HepG2 (cell line): Measurements from ENCODE around the gene SGPL1. TPM values are rescaled to one million over a fixed set of nuclear protein-coding genes. Genes with fewer than 3 reads are reported as not detected.
A peak's percentile ranks its signal among the peaks of the same experiment; 100 is the strongest.

Experiments used
- CTCF ChIP-seq: sonication (generic); formaldehyde crosslinking; IDR thresholded peaks from 2 replicates; pipeline ENCODE4 v1.5.0; 2020; ENCODE audit warnings: mild to moderate bottlenecking, missing genetic modification reagents, moderate library complexity
- DNMT3B ChIP-seq: conservative IDR thresholded peaks from 2 replicates; pipeline ENCODE4 v1.6.1; 2016; ENCODE audit warnings: missing biosample characterization, control low read depth
- GABPB1 ChIP-seq: IDR thresholded peaks from 2 replicates; pipeline ENCODE4 v1.6.1; 2016; ENCODE audit warnings: mild to moderate bottlenecking, missing genetic modification reagents, moderate library complexity, missing compliant biosample characterization
- KDM5A ChIP-seq: fragments of 200-600 bp; sonication (generic); IDR thresholded peaks from 2 replicates; pipeline ENCODE4 v1.7.0; 2018; ENCODE audit warnings: antibody characterized with exemption, mild to moderate bottlenecking, low read length, borderline replicate concordance
- KLF16 ChIP-seq, 2 experiments: sonication (generic) in 1 of 2; formaldehyde crosslinking in 1 of 2; IDR thresholded peaks; 2 replicates each; pipeline versions ENCODE4 v1.6.1 to v1.8.0; 2016 to 2023; ENCODE audit warnings: missing genetic modification reagents in 2 of 2, missing compliant biosample characterization in 1 of 2
- NFE2 ChIP-seq: sonication (generic); formaldehyde crosslinking; IDR thresholded peaks from 2 replicates; pipeline ENCODE4 v1.4.0; 2020; ENCODE audit warnings: missing genetic modification reagents
- NKX3-1 ChIP-seq: sonication (generic); formaldehyde crosslinking; IDR thresholded peaks from 2 replicates; pipeline ENCODE4 v1.5.0; 2020; ENCODE audit warnings: missing genetic modification reagents
- PLSCR1 ChIP-seq: sonication (generic); formaldehyde crosslinking; IDR thresholded peaks from 2 replicates; pipeline ENCODE4 v1.5.0; 2020; ENCODE audit warnings: missing genetic modification reagents, mild to moderate bottlenecking, borderline replicate concordance
- SNAPC2 ChIP-seq: sonication (generic); formaldehyde crosslinking; IDR thresholded peaks from 2 replicates; pipeline ENCODE4 v1.8.1; 2022; ENCODE audit warnings: mild to moderate bottlenecking, missing genetic modification reagents
- SP2 ChIP-seq: sonication (generic); formaldehyde crosslinking; IDR thresholded peaks from 2 replicates; pipeline ENCODE4 v1.5.1; 2020; ENCODE audit warnings: mild to moderate bottlenecking, missing genetic modification reagents
- TBP ChIP-seq: sonication (generic); formaldehyde crosslinking; IDR thresholded peaks from 2 replicates; pipeline ENCODE4 v1.5.0; 2020; ENCODE audit warnings: missing genetic modification reagents
- YEATS4 ChIP-seq: sonication (generic); formaldehyde crosslinking; IDR thresholded peaks from 2 replicates; pipeline ENCODE4 v1.4.0; 2020; ENCODE audit warnings: missing genetic modification reagents, borderline replicate concordance
- ZBTB37 ChIP-seq: sonication (generic); formaldehyde crosslinking; IDR thresholded peaks from 2 replicates; pipeline ENCODE4 v1.4.0; 2020; ENCODE audit warnings: mild to moderate bottlenecking, missing genetic modification reagents
- ZFX ChIP-seq: sonication (generic); formaldehyde crosslinking; IDR thresholded peaks from 2 replicates; pipeline ENCODE4 v1.4.0; 2020; ENCODE audit warnings: mild to moderate bottlenecking, low read depth, missing genetic modification reagents, moderate library complexity
- ZMYM2 ChIP-seq: sonication (generic); formaldehyde crosslinking; IDR thresholded peaks from 2 replicates; pipeline ENCODE4 v1.8.0; 2022; ENCODE audit warnings: mild to moderate bottlenecking, missing genetic modification reagents
- ZMYM3 ChIP-seq: sonication (generic); formaldehyde crosslinking; IDR thresholded peaks from 2 replicates; pipeline ENCODE4 v1.5.1; 2020; ENCODE audit warnings: mild to moderate bottlenecking, missing genetic modification reagents
- ZNF101 ChIP-seq: sonication (generic); formaldehyde crosslinking; IDR thresholded peaks from 2 replicates; pipeline ENCODE4 v1.4.0; 2020; ENCODE audit warnings: mild to moderate bottlenecking, low read depth, missing genetic modification reagents, borderline replicate concordance
- ZNF251 ChIP-seq: sonication (generic); formaldehyde crosslinking; IDR thresholded peaks from 2 replicates; pipeline ENCODE4 v1.9.0; 2021; ENCODE audit warnings: mild to moderate bottlenecking, missing genetic modification reagents
- ZNF567 ChIP-seq: sonication (generic); formaldehyde crosslinking; IDR thresholded peaks from 2 replicates; pipeline ENCODE4 v1.8.1; 2023; ENCODE audit warnings: mild to moderate bottlenecking, missing genetic modification reagents, borderline replicate concordance
- ZNF644 ChIP-seq: IDR thresholded peaks from 2 replicates; pipeline ENCODE4 v1.6.1; 2016; ENCODE audit warnings: low read depth
- ZNF761 ChIP-seq: sonication (generic); formaldehyde crosslinking; conservative IDR thresholded peaks from 2 replicates; pipeline ENCODE4 v1.4.0; 2020; ENCODE audit warnings: mild to moderate bottlenecking, missing genetic modification reagents
- ZNF768 ChIP-seq: sonication (generic); formaldehyde crosslinking; IDR thresholded peaks from 2 replicates; pipeline ENCODE4 v1.4.0; 2020; ENCODE audit warnings: missing genetic modification reagents
- ZNF775 ChIP-seq: sonication (generic); formaldehyde crosslinking; IDR thresholded peaks from 2 replicates; pipeline ENCODE4 v1.4.0; 2020; ENCODE audit warnings: missing genetic modification reagents, mild to moderate bottlenecking, moderate library complexity, borderline replicate concordance
- ZSCAN9 ChIP-seq: IDR thresholded peaks from 2 replicates; pipeline ENCODE4 v1.6.1; 2016; ENCODE audit warnings: borderline replicate concordance
- polyA plus RNA-seq, 8 experiments: library from polyadenylated mRNA; depleted of rRNA in 3 of 8; stranded (reverse) in 7 of 8; unstranded in 1 of 8; fragments of >200 nt; fragmentation: Illumina TruSeq in 4 of 8; extraction: Trizol in 4 of 8; gene quantifications; 2 replicates each; pipeline versions ENCODE4 v1.2.1 to v1.2.3, GENCODE V29; 2011 to 2016; ENCODE audit warnings: low read depth in 4 of 8, missing spikeins in 1 of 8, mixed read lengths in 1 of 8; ENCODE audit not compliant: insufficient read depth in 1 of 8
- total RNA-seq, 5 experiments: library from RNA; depleted of rRNA; stranded (reverse); fragments of >200 nt; fragmentation: Illumina TruSeq; extraction: Trizol; gene quantifications; 2 replicates each; pipeline ENCODE4 v1.2.3, GENCODE V29; 2016; ENCODE audit warnings: low read depth in 1 of 5
- TF ChIP-seq, protein P1 (sequence below): IDR thresholded peaks from 2 replicates; pipeline ENCODE4 v1.6.1; 2016; ENCODE audit warnings: mild to moderate bottlenecking, missing biosample characterization, missing genetic modification reagents
- TF ChIP-seq, protein P2 (sequence below): sonication (generic); formaldehyde crosslinking; IDR thresholded peaks from 2 replicates; pipeline ENCODE4 v1.9.0; 2022; ENCODE audit warnings: missing genetic modification reagents, mild to moderate bottlenecking, borderline replicate concordance

SGPL1 gene
- total and polyA plus RNA-seq, 2 of the 13 experiments (the other 11 are each of a cell fraction or from before 2014, with no cell fraction given): 17.6 to 25.0 TPM

DNA sequence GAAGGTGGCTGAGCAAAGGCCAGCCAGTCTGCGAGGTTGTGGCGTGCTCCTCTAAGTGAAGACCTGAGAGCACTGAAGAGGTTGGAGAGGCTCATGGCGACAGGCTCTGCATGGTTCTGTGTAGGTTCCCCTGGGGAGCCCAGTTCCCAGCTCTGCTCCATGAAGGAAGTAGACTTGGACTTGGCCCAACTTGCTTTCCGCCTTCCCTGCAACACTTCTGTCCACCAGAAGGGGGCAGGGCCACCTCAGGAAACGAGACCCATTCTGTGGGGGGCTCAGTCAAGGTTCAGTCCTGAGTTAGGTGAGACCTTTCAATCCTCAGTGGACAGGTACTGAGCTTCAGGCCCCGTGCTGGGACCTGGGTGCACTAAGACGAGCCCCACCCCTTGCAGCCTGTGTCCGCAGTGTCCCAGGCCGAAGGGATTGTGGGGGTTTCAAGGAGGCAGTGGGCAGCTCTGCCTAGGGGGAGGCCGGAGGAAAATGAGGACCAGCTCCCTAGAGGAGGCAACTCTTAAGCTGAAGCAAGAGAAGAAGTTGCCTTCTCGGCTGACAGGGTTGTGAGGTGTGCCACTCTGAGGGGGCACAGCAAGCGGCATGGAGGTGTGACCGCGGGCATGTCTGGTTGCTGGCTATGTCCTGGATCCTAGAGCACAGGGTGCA is 87.6 kb downstream of the SGPL1 start (continued):
- TF ChIP-seq KDM5A: no peak
- TF ChIP-seq ZSCAN9 (CRISPR knock-in tag): no peak
- no peak for TF ChIP-seq ZNF101 (CRISPR knock-in tag)
- TF ChIP-seq KLF16 (CRISPR knock-in tag; IDR thresholded peaks at IDR 0.05): no peak
- TF ChIP-seq ZMYM3 (CRISPR knock-in tag): no peak
- TF ChIP-seq ZNF644 (CRISPR knock-in tag): no peak
- no peak for TF ChIP-seq ZNF775 (CRISPR knock-in tag)
- no peak for TF ChIP-seq DNMT3B
- TF ChIP-seq ZBTB37 (CRISPR knock-in tag): no peak
- TF ChIP-seq NFE2 (CRISPR knock-in tag): no peak
- TF ChIP-seq ZNF251: no peak
- TF ChIP-seq, protein P1, sequence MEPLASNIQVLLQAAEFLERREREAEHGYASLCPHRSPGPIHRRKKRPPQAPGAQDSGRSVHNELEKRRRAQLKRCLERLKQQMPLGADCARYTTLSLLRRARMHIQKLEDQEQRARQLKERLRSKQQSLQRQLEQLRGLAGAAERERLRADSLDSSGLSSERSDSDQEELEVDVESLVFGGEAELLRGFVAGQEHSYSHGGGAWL (CRISPR knock-in tag): no peak
- TF ChIP-seq SNAPC2 (CRISPR knock-in tag): no peak
- no peak for TF ChIP-seq SP2 (CRISPR knock-in tag)
- 0 out of 2 replicates have a peak, but pooled peaks have one; percentile 15 for TF ChIP-seq ZNF768 (CRISPR knock-in tag)
- TF ChIP-seq GABPB1: 0 out of 2 replicates have a peak, but pooled peaks have one; percentile 16
- TF ChIP-seq ZNF761 (CRISPR knock-in tag): no peak
- no peak for TF ChIP-seq PLSCR1
- 0 out of 2 replicates have a peak, but pooled peaks have one; percentile 63 for TF ChIP-seq ZNF567 (CRISPR knock-in tag)
- TF ChIP-seq YEATS4: no peak
- TF ChIP-seq ZFX (CRISPR knock-in tag): no peak
- TF ChIP-seq CTCF (CRISPR knock-in tag): peak; percentile 93
- TF ChIP-seq NKX3-1: no peak
- no peak for TF ChIP-seq TBP
- TF ChIP-seq, protein P2, sequence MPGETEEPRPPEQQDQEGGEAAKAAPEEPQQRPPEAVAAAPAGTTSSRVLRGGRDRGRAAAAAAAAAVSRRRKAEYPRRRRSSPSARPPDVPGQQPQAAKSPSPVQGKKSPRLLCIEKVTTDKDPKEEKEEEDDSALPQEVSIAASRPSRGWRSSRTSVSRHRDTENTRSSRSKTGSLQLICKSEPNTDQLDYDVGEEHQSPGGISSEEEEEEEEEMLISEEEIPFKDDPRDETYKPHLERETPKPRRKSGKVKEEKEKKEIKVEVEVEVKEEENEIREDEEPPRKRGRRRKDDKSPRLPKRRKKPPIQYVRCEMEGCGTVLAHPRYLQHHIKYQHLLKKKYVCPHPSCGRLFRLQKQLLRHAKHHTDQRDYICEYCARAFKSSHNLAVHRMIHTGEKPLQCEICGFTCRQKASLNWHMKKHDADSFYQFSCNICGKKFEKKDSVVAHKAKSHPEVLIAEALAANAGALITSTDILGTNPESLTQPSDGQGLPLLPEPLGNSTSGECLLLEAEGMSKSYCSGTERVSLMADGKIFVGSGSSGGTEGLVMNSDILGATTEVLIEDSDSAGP (CRISPR knock-in tag): no peak
- TF ChIP-seq ZMYM2 (CRISPR knock-in tag): no peak
